GM19240 (cell line): ENCODE measurements around the gene DNLZ.
A peak's percentile ranks its signal among the peaks of the same experiment; 100 is the strongest.

Source experiments
- DNase-seq: peaks from one replicate; pipeline ENCODE4 v3.0.0; 2011; ENCODE audit warnings: low spot score; ENCODE audit not compliant: insufficient read length

DNLZ gene

GRCh38 chr9:136343884-136344269 lies 19.7 kb downstream of the DNLZ start:
- DNase-seq, result no peak

GRCh38 chr9:136343121-136343883 lies 20.2 kb downstream of the DNLZ start:
- DNase-seq, result no peak

- peak; percentile 68 for DNase-seq
These were observed 21.1 kb downstream of the DNLZ start for GRCh38 chr9:136342181-136343120.

- DNase-seq, result no peak
These were observed 21.8 kb downstream of the DNLZ start for GRCh38 chr9:136341769-136342168.

- DNase-seq, result no peak
These were observed 22.4 kb downstream of the DNLZ start for GRCh38 chr9:136341042-136341655.

- no peak for DNase-seq
These were observed 23.0 kb downstream of the DNLZ start for GRCh38 chr9:136340356-136341041.

- DNase-seq, result no peak
These were observed 23.6 kb downstream of the DNLZ start for GRCh38 chr9:136339958-136340310.

- DNase-seq, result peak; percentile 67
These were observed 24.2 kb downstream of the DNLZ start for GRCh38 chr9:136339173-136339957.

- no peak for DNase-seq
These were observed 25.0 kb downstream of the DNLZ start for GRCh38 chr9:136338511-136338910.

- DNase-seq, result no peak
These were observed 25.8 kb downstream of the DNLZ start for GRCh38 chr9:136337416-136338395.

GRCh38 chr9:136336881-136337280 lies 26.7 kb downstream of the DNLZ start:
- no peak for DNase-seq

- DNase-seq, result no peak
These were observed 27.2 kb downstream of the DNLZ start for GRCh38 chr9:136336156-136336870.

GRCh38 chr9:136335296-136336155 lies 28.0 kb downstream of the DNLZ start:
- DNase-seq, result no peak

- DNase-seq, result no peak
These were observed 29.0 kb downstream of the DNLZ start for GRCh38 chr9:136334541-136334940.

GRCh38 chr9:136333486-136333885 lies 30.1 kb downstream of the DNLZ start:
- DNase-seq, result no peak

- DNase-seq, result no peak
These were observed 30.5 kb downstream of the DNLZ start for GRCh38 chr9:136333045-136333444.

- DNase-seq, result no peak
These were observed 31.0 kb downstream of the DNLZ start for GRCh38 chr9:136332482-136332983.
